MM.1S (cell line): ENCODE measurements around the gene E2F2.

ENCODE experiments used
- DNase-seq: peaks from one replicate; pipeline ENCODE4 v3.0.0-alpha.2; 2015
- H2AFZ ChIP-seq: fragments of 300-600 bp; sonication (generic); 2 replicates; pipeline ENCODE4 v1.6.0; 2016; ENCODE audit warnings: antibody characterized with exemption, low read length
- H3F3A ChIP-seq: fragments of 300-600 bp; sonication (generic); 2 replicates; pipeline ENCODE4 v1.6.1; 2016; ENCODE audit warnings: mild to moderate bottlenecking, antibody characterized with exemption, low read length, moderate library complexity, mixed read lengths; ENCODE audit not compliant: insufficient read depth
- H3K27ac ChIP-seq: fragments of 300-600 bp; sonication (generic); 2 replicates; pipeline ENCODE4 v1.5.1; 2016; ENCODE audit warnings: mild to moderate bottlenecking, low read length
- H3K27me3 ChIP-seq: fragments of 300-600 bp; sonication (generic); replicated peaks from 2 replicates; pipeline ENCODE4 v1.6.0; 2016; ENCODE audit warnings: low read length; ENCODE audit not compliant: insufficient read depth
- H3K36me3 ChIP-seq: fragments of 300-600 bp; sonication (generic); replicated peaks from 2 replicates; pipeline ENCODE4 v1.6.1; 2016; ENCODE audit warnings: mild to moderate bottlenecking, low read length, mixed read lengths; ENCODE audit not compliant: insufficient read depth
- H3K4me1 ChIP-seq: fragments of 300-600 bp; sonication (generic); 2 replicates; pipeline ENCODE4 v1.6.1; 2016; ENCODE audit warnings: low read length, mixed read lengths
- H3K4me2 ChIP-seq: fragments of 300-600 bp; sonication (generic); 2 replicates; pipeline ENCODE4 v1.6.0; 2016; ENCODE audit warnings: low read depth, low read length
- H3K4me3 ChIP-seq: fragments of 300-600 bp; sonication (generic); 2 replicates; pipeline ENCODE4 v1.5.1; 2016; ENCODE audit warnings: low read length, mixed read lengths
- H3K79me2 ChIP-seq: fragments of 300-600 bp; sonication (generic); 2 replicates; pipeline ENCODE4 v1.6.1; 2016; ENCODE audit warnings: mixed run types, low read length, mixed read lengths
- H3K9ac ChIP-seq: fragments of 300-600 bp; sonication (generic); 2 replicates; pipeline ENCODE4 v1.6.1; 2016; ENCODE audit warnings: low read length, mixed read lengths
- H3K9me2 ChIP-seq: fragments of 300-600 bp; sonication (generic); replicated peaks from 2 replicates; pipeline ENCODE4 v1.6.1; 2016; ENCODE audit warnings: mild to moderate bottlenecking, low read length, mixed read lengths; ENCODE audit not compliant: insufficient read depth
- H3K9me3 ChIP-seq: fragments of 300-600 bp; sonication (generic); replicated peaks from 2 replicates; pipeline ENCODE4 v1.6.1; 2016; ENCODE audit warnings: mild to moderate bottlenecking, low read length, mixed read lengths; ENCODE audit not compliant: insufficient read depth
- H4K20me1 ChIP-seq: fragments of 300-600 bp; sonication (generic); 2 replicates; pipeline ENCODE4 v1.6.1; 2016; ENCODE audit warnings: mild to moderate bottlenecking, low read length, moderate library complexity, mixed read lengths; ENCODE audit not compliant: insufficient read depth
- CTCF ChIP-seq: fragments of 300-600 bp; sonication (generic); IDR thresholded peaks from 2 replicates; pipeline ENCODE4 v1.5.1; 2016; ENCODE audit warnings: antibody characterized with exemption, low read length, mixed read lengths
- EZH2 ChIP-seq: fragments of 300-600 bp; sonication (generic); optimal IDR thresholded peaks from 2 replicates; pipeline ENCODE3; 2017; ENCODE audit warnings: low read depth, mild to moderate bottlenecking, antibody characterized with exemption, low read length, mixed read lengths
- EZH2phosphoT487 ChIP-seq: fragments of 300-600 bp; sonication (generic); IDR thresholded peaks from 2 replicates; pipeline ENCODE4 v1.6.1; 2018; ENCODE audit warnings: antibody characterized with exemption, low read length

The E2F2 gene

DNA sequence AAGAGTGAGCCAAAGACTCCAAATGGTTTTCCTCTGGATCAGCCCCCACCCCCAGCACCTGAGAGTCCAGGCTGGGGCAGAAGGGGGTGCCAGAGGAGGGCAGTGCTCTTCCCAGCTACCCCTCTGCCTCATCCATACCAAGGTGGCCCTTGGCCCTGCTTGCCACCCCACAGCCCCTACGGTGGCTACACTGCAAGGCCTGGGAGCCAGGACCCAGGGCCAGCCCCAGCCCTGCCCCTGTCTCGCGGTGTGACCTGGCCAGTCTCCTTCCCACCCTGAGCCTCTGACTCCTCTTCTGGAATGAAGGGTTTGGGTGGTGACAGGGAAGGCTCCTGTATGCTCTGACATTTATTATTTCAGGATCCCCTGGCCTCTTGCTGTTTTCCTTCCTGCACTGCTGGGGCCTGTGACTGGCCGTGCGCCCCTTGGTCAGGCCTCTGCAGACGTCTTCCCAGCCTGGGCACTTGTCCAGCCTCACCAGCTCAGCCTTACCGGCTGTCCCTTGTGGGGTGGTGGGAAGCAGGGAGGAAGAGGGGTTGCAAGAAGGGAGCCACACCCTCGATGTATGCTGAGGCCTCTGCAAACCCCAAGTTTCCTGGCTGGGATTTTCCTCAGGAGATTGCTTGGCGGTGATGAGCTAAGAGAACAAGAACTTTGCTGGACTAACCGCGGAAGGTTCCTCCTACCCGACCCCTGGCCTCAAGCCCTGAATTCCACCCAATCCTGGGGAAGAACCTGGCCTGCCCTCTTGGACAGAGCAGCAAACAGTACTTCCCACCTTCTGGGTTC lies 60.6 kb downstream of the E2F2 start:
- no peaks in the 10 kb centered on the region for H3K9me2 ChIP-seq
- no peak for DNase-seq
- H3K9me3 ChIP-seq, result no peaks in the 10 kb centered on the region
- H3K4me2 ChIP-seq, result no peak overlapping the region
- no peaks in the 10 kb centered on the region for H3K27me3 ChIP-seq
- no peaks in the 10 kb centered on the region for H3F3A ChIP-seq
- no peak overlapping the region for H3K27ac ChIP-seq
- H3K79me2 ChIP-seq, result no peaks in the 10 kb centered on the region
- H4K20me1 ChIP-seq, result no peaks in the 10 kb centered on the region
- no peak for TF ChIP-seq CTCF
- no peak for TF ChIP-seq EZH2
- no peak for TF ChIP-seq EZH2phosphoT487
- no peak overlapping the region for H3K9ac ChIP-seq
- no peak overlapping the region for H2AFZ ChIP-seq
- no peak overlapping the region for H3K4me3 ChIP-seq
- no peaks in the 10 kb centered on the region for H3K36me3 ChIP-seq
- H3K4me1 ChIP-seq, result no peaks in the 10 kb centered on the region

- H3K4me3 ChIP-seq, result no peak overlapping the region
- no peaks in the 10 kb centered on the region for H4K20me1 ChIP-seq
- H2AFZ ChIP-seq, result no peak overlapping the region
- H3K79me2 ChIP-seq, result no peaks in the 10 kb centered on the region
- H3K9me2 ChIP-seq, result no peaks in the 10 kb centered on the region
- no peak overlapping the region for H3K27ac ChIP-seq
- H3K27me3 ChIP-seq, result no peaks in the 10 kb centered on the region
- DNase-seq, result no peak
- H3K36me3 ChIP-seq, result no peaks in the 10 kb centered on the region
- H3F3A ChIP-seq, result no peaks in the 10 kb centered on the region
- no peak overlapping the region for H3K9ac ChIP-seq
- H3K4me1 ChIP-seq, result no peaks in the 10 kb centered on the region
- no peaks in the 10 kb centered on the region for H3K9me3 ChIP-seq
- TF ChIP-seq CTCF, result no peak
- no peak for TF ChIP-seq EZH2phosphoT487
- TF ChIP-seq EZH2, result no peak
- H3K4me2 ChIP-seq, result no peak overlapping the region
Measured at GRCh38 chr1:23469372-23469982, 61.6 kb downstream of the E2F2 start.

DNA sequence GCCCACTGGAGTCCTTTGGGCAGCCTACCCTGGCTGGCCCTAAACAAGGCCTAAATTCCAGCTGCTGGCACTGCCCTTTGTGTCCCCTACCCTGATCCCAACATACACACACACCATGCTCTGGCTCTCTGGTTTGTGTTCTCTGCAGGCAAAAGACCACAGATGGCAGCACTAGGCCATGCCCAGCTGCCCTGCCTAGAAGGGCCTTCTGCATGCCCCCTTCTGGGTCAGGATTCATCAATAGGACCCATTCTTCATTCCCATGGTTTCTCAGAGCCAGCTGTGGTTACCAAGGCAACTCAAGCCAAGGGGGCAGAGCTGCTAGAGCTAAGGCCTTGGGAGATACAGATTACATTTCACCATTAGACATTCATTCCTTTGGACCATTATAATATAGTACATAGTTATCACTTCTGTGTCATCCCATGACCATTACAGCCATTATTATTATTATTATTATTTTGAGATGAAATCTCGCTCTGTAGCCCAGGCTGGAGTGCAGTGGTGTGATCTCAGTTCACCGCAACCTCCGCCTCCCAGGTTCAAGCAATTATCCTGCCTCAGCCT lies 64.5 kb downstream of the E2F2 start:
- Histone ChIP-seq H3K9me2 (no peaks in the 10 kb centered on the region), H3K36me3 (no peaks in the 10 kb centered on the region), H3K4me1 (no peaks in the 10 kb centered on the region), H3K9ac (no peak overlapping the region), H3K79me2 (no peaks in the 10 kb centered on the region), H3K9me3 (no peaks in the 10 kb centered on the region), H3K27me3 (no peaks in the 10 kb centered on the region), H2AFZ (no peak overlapping the region), H3K27ac (no peak overlapping the region), H3K4me2 (no peak overlapping the region), H3F3A (no peaks in the 10 kb centered on the region), H4K20me1 (no peaks in the 10 kb centered on the region), H3K4me3 (no peak overlapping the region)
- no peak for TF ChIP-seq CTCF
- no peak for DNase-seq
